ENCODE measurements around the gene PKP1.

- no peak for TF ChIP-seq CTCF (IDR thresholded peaks at IDR 0.05; ENCODE audit: insufficient read depth, low read length, poor library complexity, severe bottlenecking)
- TF ChIP-seq EZH2phosphoT487 (conservative IDR thresholded peaks at IDR 0.05; ENCODE audit: low read length), result no peak
These were observed 32.8 kb upstream of the PKP1 start for GRCh38 chr1:201250326-201251011.
